CD14-positive monocyte (primary cell): ENCODE data around the gene GABBR2. TPM values are rescaled to one million over a fixed set of nuclear protein-coding genes. Genes with fewer than 3 reads are reported as not detected.

ENCODE experiments used
- DNase-seq, 3 donors: peaks; one replicate each; pipeline ENCODE4 v3.0.0-alpha.2; 2011 to 2022
- H2AFZ ChIP-seq: 2 replicates; pipeline ENCODE4 v1.6.0; 2012; ENCODE audit warnings: mild to moderate bottlenecking, low read depth, low read length, inconsistent platforms; ENCODE audit not compliant: insufficient read depth, poor library complexity, severe bottlenecking
- H3K27ac ChIP-seq, 2 donors: 1 replicate in 1 of 2; 2 replicates in 1 of 2; pipeline ENCODE4 v1.5.1; 2012 to 2013; ENCODE audit warnings: low read length in 2 of 2, control low read depth in 1 of 2, inconsistent platforms in 1 of 2, low read depth in 1 of 2, mild to moderate bottlenecking in 1 of 2
- H3K27me3 ChIP-seq, 2 donors: one replicate each; pipeline versions ENCODE4 v1.6.0 to v1.6.1; 2011 to 2013; ENCODE audit warnings: low read length in 2 of 2; ENCODE audit not compliant: control insufficient read depth in 2 of 2, insufficient read depth in 2 of 2
- H3K36me3 ChIP-seq, 2 donors: replicated peaks in 1 of 2; 1 replicate in 1 of 2; 2 replicates in 1 of 2; pipeline versions ENCODE4 v1.5.1 to v1.6.1; 2012 to 2013; ENCODE audit warnings: low read length in 2 of 2, control low read depth in 1 of 2, inconsistent platforms in 1 of 2, mild to moderate bottlenecking in 1 of 2; ENCODE audit not compliant: insufficient read depth in 2 of 2, control insufficient read depth in 1 of 2
- H3K4me1 ChIP-seq, 2 donors: 1 replicate in 1 of 2; 2 replicates in 1 of 2; pipeline versions ENCODE4 v1.5.1 to v1.6.1; 2012 to 2013; ENCODE audit warnings: low read length in 2 of 2, control low read depth in 1 of 2, inconsistent platforms in 1 of 2, mild to moderate bottlenecking in 1 of 2, moderate library complexity in 1 of 2; ENCODE audit not compliant: insufficient read depth in 2 of 2, control insufficient read depth in 1 of 2
- H3K4me2 ChIP-seq: replicated peaks from 2 replicates; pipeline ENCODE3; 2012; ENCODE audit warnings: low read length, moderate library complexity, mild to moderate bottlenecking; ENCODE audit not compliant: poor library complexity, severe bottlenecking; ENCODE audit errors: extremely low read depth
- H3K4me3 ChIP-seq, 3 experiments: fragments of 200-600 bp in 1 of 3; sonication (generic) in 1 of 3; replicated peaks in 1 of 3; 1 replicate in 2 of 3; 2 replicates in 1 of 3; pipeline ENCODE4 v1.5.1; 2011 to 2013; ENCODE audit warnings: low read length in 3 of 3, mild to moderate bottlenecking in 3 of 3, control low read depth in 2 of 3, low read depth in 2 of 3, inconsistent platforms in 1 of 3, moderate library complexity in 1 of 3
- H3K79me2 ChIP-seq: 2 replicates; pipeline ENCODE4 v1.6.0; 2012; ENCODE audit warnings: mild to moderate bottlenecking, control low read depth, inconsistent platforms, low read length, moderate library complexity; ENCODE audit not compliant: insufficient read depth
- H3K9ac ChIP-seq: 2 replicates; pipeline ENCODE4 v1.6.0; 2017; ENCODE audit warnings: low read length, mild to moderate bottlenecking; ENCODE audit not compliant: insufficient read depth, poor library complexity, severe bottlenecking
- H3K9me3 ChIP-seq, 2 donors: replicated peaks in 1 of 2; 1 replicate in 1 of 2; 2 replicates in 1 of 2; pipeline versions ENCODE4 v1.5.1 to v1.6.1; 2012 to 2013; ENCODE audit warnings: low read length in 2 of 2, control low read depth in 1 of 2; ENCODE audit not compliant: control insufficient read depth in 1 of 2, insufficient read depth in 1 of 2
- H4K20me1 ChIP-seq: 2 replicates; pipeline ENCODE4 v1.6.0; 2012; ENCODE audit warnings: mild to moderate bottlenecking, low read length, control low read depth, moderate library complexity; ENCODE audit not compliant: insufficient read depth
- H3K27ac Mint-ChIP-seq, 7 donors: one replicate each; pipeline ENCODE4 v1.8.0; 2020; ENCODE audit warnings: mild to moderate bottlenecking in 7 of 7, mixed read lengths in 7 of 7, moderate library complexity in 6 of 7, inconsistent platforms in 2 of 7
- H3K27me3 Mint-ChIP-seq, 3 donors: one replicate each; pipeline ENCODE4 v1.8.0; 2021 to 2022; ENCODE audit warnings: low read depth in 3 of 3, mild to moderate bottlenecking in 3 of 3, mixed read lengths in 3 of 3, moderate library complexity in 3 of 3, inconsistent platforms in 1 of 3
- H3K36me3 Mint-ChIP-seq, 2 donors: one replicate each; pipeline ENCODE4 v1.8.0; 2020; ENCODE audit warnings: mixed read lengths in 2 of 2, inconsistent platforms in 1 of 2, mild to moderate bottlenecking in 1 of 2
- H3K4me1 Mint-ChIP-seq: one replicate; pipeline ENCODE4 v1.8.0; 2020; ENCODE audit warnings: mild to moderate bottlenecking, mixed read lengths
- H3K4me3 Mint-ChIP-seq, 2 donors: one replicate each; pipeline ENCODE4 v1.8.0; 2020; ENCODE audit warnings: mild to moderate bottlenecking in 2 of 2, mixed read lengths in 2 of 2, moderate library complexity in 1 of 2
- H3K9me3 Mint-ChIP-seq, 7 donors: one replicate each; pipeline ENCODE4 v1.8.0; 2020 to 2022; ENCODE audit warnings: mixed read lengths in 7 of 7, mild to moderate bottlenecking in 6 of 7, moderate library complexity in 6 of 7, inconsistent platforms in 2 of 7
- CTCF ChIP-seq: fragments of 200-600 bp; IDR thresholded peaks from one replicate; pipeline ENCODE4 v1.8.0; 2022; ENCODE audit warnings: antibody characterized with exemption, mild to moderate bottlenecking
- WGBS: methylation state at CpG from one replicate; pipeline ENCODE4 v1.1.5; 2013; ENCODE audit warnings: missing lambda C conversion rate; ENCODE audit not compliant: insufficient coverage; 5-methylcytosine and 5-hydroxymethylcytosine counted together
- intact Hi-C, 2 donors: fragments of 100-400 bp; cut with micrococcal nuclease; formaldehyde crosslinking; loops; one replicate each; pipeline versions ENCODE4 v1.15.0 to v1.15.1; 2023
- polyA plus RNA-seq, 3 donors: library from polyadenylated mRNA; depleted of rRNA in 1 of 3; unstranded in 2 of 3; stranded (reverse) in 1 of 3; fragments of 300-500 nt in 2 of 3; fragments of >200 nt in 1 of 3; fragmentation: Illumina TruSeq in 2 of 3; gene quantifications; 1 replicate in 2 of 3; 2 replicates in 1 of 3; pipeline ENCODE4 v1.2.3, GENCODE V29; 2012 to 2021

Gene GABBR2
- polyA plus RNA-seq, 3 donors: not detected

GRCh38 chr9:98365227-98365669 lies 343.5 kb downstream of the GABBR2 start:
- Histone ChIP-seq H3K4me3 (no peak overlapping the region), H3K79me2 (no peaks in the 10 kb centered on the region), H4K20me1 (no peaks in the 10 kb centered on the region), H3K36me3 (no peaks in the 10 kb centered on the region), H2AFZ (no peak overlapping the region), H3K27ac (no peak overlapping the region), H3K4me2 (no peak overlapping the region), H3K9ac (no peak overlapping the region), H3K4me1 (no peaks in the 10 kb centered on the region), H3K9me3 (peaks cover 12 to 19% of the 10 kb centered on the region in 2 donors), H3K27me3 (no peaks in the 10 kb centered on the region)
- no CpG with 5 or more reads among the region's 1 CpG for WGBS
- Mint-ChIP-seq H3K27ac (no peak overlapping the region), H3K27me3 (peaks cover 8 to 12% (median 9%) of the 10 kb centered on the region in 3 donors), H3K9me3 (peaks cover 8 to 23% (median 18%) of the 10 kb centered on the region in 7 donors), H3K4me1 (no peaks in the 10 kb centered on the region), H3K36me3 (no peaks in the 10 kb centered on the region), H3K4me3 (no peak overlapping the region)
- intact Hi-C loops: no loop called here
- TF ChIP-seq CTCF: peak; percentile 64
- DNase-seq: no peak

- no peak for DNase-seq
- H3K27ac ChIP-seq: no peak overlapping the region
- no peak overlapping the region for H3K4me3 ChIP-seq
- no peak overlapping the region for H3K9ac ChIP-seq
- peaks cover 8 to 10% (median 8%) of the 10 kb centered on the region in 3 donors for H3K27me3 Mint-ChIP-seq
- no peaks in the 10 kb centered on the region for H3K27me3 ChIP-seq
- H3K4me1 Mint-ChIP-seq: no peaks in the 10 kb centered on the region
- no peak overlapping the region for H3K4me2 ChIP-seq
- WGBS: 78% methylated on average over 4 of the region's 4 CpGs
- H3K9me3 ChIP-seq: peaks cover 12 to 19% of the 10 kb centered on the region in 2 donors
- H2AFZ ChIP-seq: no peak overlapping the region
- no peaks in the 10 kb centered on the region for H3K36me3 Mint-ChIP-seq
- H3K27ac Mint-ChIP-seq: no peak overlapping the region
- no peak for TF ChIP-seq CTCF
- H3K4me1 ChIP-seq: no peaks in the 10 kb centered on the region
- intact Hi-C loops: no loop called here
- no peaks in the 10 kb centered on the region for H4K20me1 ChIP-seq
- no peaks in the 10 kb centered on the region for H3K36me3 ChIP-seq
- no peak overlapping the region for H3K4me3 Mint-ChIP-seq
- peaks cover 8 to 22% (median 18%) of the 10 kb centered on the region in 7 donors for H3K9me3 Mint-ChIP-seq
- no peaks in the 10 kb centered on the region for H3K79me2 ChIP-seq
Observed at GRCh38 chr9:98364086-98364485, 344.6 kb downstream of the GABBR2 start.
